Kidney capillary endothelial cell (primary cell): Measurements from ENCODE around the gene SCN2A.

Source experiments
- DNase-seq: peaks from one replicate; pipeline ENCODE4 v3.0.0-alpha.2; 2018; ENCODE audit warnings: low spot score

The SCN2A gene

GRCh38 chr2:165423081-165423480 is 183.9 kb downstream of the SCN2A start:
- DNase-seq: no peak

- DNase-seq: no peak
Observed at GRCh38 chr2:165425556-165425955, 186.3 kb downstream of the SCN2A start.

GRCh38 chr2:165427686-165428085 is 188.5 kb downstream of the SCN2A start:
- no peak for DNase-seq

GRCh38 chr2:165428926-165429325 is 189.7 kb downstream of the SCN2A start:
- DNase-seq: no peak

GRCh38 chr2:165431014-165431413 is 191.8 kb downstream of the SCN2A start:
- DNase-seq: no peak

- DNase-seq: no peak
Observed at GRCh38 chr2:165432234-165432966, 193.2 kb downstream of the SCN2A start.

- no peak for DNase-seq
Observed at GRCh38 chr2:165434865-165435496, 195.8 kb downstream of the SCN2A start.

- no peak for DNase-seq
Observed at GRCh38 chr2:165435611-165436010, 196.4 kb downstream of the SCN2A start.

- DNase-seq: no peak
Observed at GRCh38 chr2:165436559-165436958, 197.3 kb downstream of the SCN2A start.

GRCh38 chr2:165440367-165440766 is 201.2 kb downstream of the SCN2A start:
- DNase-seq: no peak
